GM04503 (cell line): ENCODE results near the gene FBN1.

Source experiments
- DNase-seq: peaks from one replicate; pipeline ENCODE4 v3.0.0-alpha.2; 2012; ENCODE audit warnings: low read depth

The FBN1 gene

DNA sequence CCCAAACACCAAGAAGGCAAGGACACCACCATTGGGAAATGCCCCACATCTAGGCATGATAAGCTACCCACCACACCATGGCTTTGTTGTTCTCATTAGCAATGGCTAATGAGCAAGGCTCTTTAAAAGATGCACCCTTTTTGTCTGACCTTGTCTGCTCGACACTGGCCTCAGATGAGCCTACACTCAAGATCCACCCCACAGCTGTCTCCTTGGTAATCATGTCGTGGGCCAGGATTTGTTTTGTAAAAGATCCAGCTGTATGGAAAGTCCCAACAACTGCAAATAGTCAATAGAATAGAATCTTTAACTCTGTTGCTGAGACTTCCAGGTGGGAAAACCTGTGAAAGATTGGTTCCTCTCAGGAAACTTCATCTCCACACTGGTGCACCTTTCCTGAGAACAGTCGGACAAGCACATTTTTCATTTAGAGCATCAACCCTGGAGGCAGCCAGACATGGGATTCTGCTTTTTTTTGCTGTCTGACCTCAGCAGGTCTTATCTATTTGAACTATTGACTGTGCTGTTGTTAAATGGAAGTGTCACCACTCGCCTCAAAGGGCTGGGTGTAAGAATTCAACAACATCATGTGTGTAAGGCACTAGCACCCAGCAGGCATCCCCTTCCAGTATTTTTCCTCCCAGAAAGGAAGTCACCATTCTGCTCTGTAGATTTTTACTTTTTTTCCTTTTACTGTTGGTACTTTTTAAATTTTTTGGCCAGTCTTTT is 278.8 kb downstream of the FBN1 start:
- no peak for DNase-seq

DNA sequence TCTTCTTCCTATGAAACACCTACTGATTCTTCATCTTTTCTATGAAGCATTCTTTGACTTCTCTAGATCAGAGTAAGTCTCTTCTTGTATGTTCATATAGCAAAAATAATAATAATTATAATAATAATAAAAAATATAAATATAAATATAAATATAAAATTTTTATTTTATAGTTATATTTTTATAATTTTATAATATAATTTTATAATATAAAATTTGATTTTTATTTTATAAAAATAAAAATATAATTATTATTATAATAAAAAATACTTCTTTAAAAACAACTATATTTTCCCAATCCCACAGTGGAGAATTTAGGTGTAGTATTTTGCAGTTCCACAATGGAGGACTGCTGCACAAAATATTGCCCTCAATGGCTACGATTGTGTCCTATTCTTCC is 279.9 kb downstream of the FBN1 start:
- no peak for DNase-seq

GRCh38 chr15:48363474-48363873 is 282.0 kb downstream of the FBN1 start:
- no peak for DNase-seq

- DNase-seq, result no peak
Measured at GRCh38 chr15:48361685-48362084, 283.8 kb downstream of the FBN1 start.

DNA sequence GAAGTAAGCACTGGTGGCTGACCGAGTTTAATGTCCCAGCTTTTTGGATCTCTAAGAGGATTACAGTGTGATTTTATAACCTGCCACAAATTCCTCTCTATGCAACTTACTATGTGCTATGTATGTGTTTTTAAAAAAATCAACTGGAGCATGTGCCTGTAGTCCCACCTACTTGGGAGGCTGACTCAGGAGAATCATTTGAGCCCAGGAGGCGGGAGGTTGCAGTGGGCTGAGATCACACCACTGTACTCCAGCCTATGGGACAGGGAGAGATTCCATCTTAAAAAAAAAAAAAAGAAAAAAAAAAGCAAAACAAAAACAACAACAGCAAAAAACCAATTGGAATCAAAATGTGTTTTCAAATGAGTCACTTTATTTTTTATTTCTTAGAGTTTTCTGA is 284.7 kb downstream of the FBN1 start:
- DNase-seq, result no peak
